Heart left ventricle (tissue), 16 donors: ENCODE data around the gene EFEMP2. TPM values are rescaled to one million over a fixed set of nuclear protein-coding genes. Genes with fewer than 3 reads are reported as not detected.

Experiments used
- ATAC-seq, 4 donors: fragments of 200-7000 bp; cut with Tn5 transposase; one replicate each; pipeline ENCODE4 v1.9.1; 2020 to 2022; ENCODE audit warnings: moderate library complexity in 4 of 4, mild to moderate bottlenecking in 3 of 4, moderate number of reproducible peaks in 1 of 4
- DNase-seq, 5 donors: peaks; one replicate each; pipeline ENCODE4 v3.0.0-alpha.2; 2020
- H3K27ac ChIP-seq, 12 donors: fragments of 200-600 bp; sonication (generic) in 4 of 12; one replicate each; pipeline versions ENCODE4 v1.5.0 to v1.8.0; 2016 to 2022; ENCODE audit warnings: mild to moderate bottlenecking in 2 of 12
- H3K27me3 ChIP-seq, 9 donors: fragments of 200-600 bp; sonication (generic) in 2 of 9; one replicate each; pipeline versions ENCODE4 v1.5.1 to v1.8.0; 2016 to 2022; ENCODE audit warnings: mild to moderate bottlenecking in 3 of 9
- H3K36me3 ChIP-seq, 9 donors: fragments of 200-600 bp; sonication (generic) in 2 of 9; one replicate each; pipeline versions ENCODE4 v1.5.0 to v1.8.0; 2018 to 2022; ENCODE audit warnings: mild to moderate bottlenecking in 2 of 9
- H3K4me1 ChIP-seq, 12 donors: fragments of 200-600 bp; sonication (generic) in 4 of 12; one replicate each; pipeline versions ENCODE4 v1.5.0 to v1.8.0; 2016 to 2022; ENCODE audit warnings: mild to moderate bottlenecking in 3 of 12
- H3K4me3 ChIP-seq, 12 donors: fragments of 200-600 bp; sonication (generic) in 4 of 12; one replicate each; pipeline versions ENCODE4 v1.5.0 to v1.8.0; 2017 to 2022; ENCODE audit warnings: mild to moderate bottlenecking in 9 of 12, moderate library complexity in 4 of 12
- H3K9me3 ChIP-seq, 12 donors: fragments of 200-600 bp; sonication (generic) in 4 of 12; one replicate each; pipeline versions ENCODE4 v1.5.0 to v1.8.0; 2016 to 2022; ENCODE audit warnings: mild to moderate bottlenecking in 1 of 12
- POLR2A ChIP-seq, 2 donors: fragments of 450-650 bp; IDR thresholded peaks; one replicate each; pipeline ENCODE4 v1.6.1; 2017; ENCODE audit warnings: antibody characterized with exemption in 2 of 2, mild to moderate bottlenecking in 2 of 2, moderate library complexity in 2 of 2
- WGBS, 4 donors: extraction: QIAGEN DNeasy Blood & Tissue Kit in 2 of 4; methylation state at CpG; one replicate each; pipeline versions ENCODE4 v1.1.5 to v1.1.7; 2013 to 2018; 5-methylcytosine and 5-hydroxymethylcytosine counted together
- intact Hi-C, 10 donors: fragments of 100-400 bp; cut with DNase I; formaldehyde crosslinking; loops; one replicate each; pipeline versions ENCODE4 v1.11.1 to v1.14.2; 2022
- polyA plus RNA-seq, 2 donors: library from polyadenylated mRNA; stranded (reverse); fragments of 200-250 nt; gene quantifications; one replicate each; pipeline ENCODE4 v1.2.3, GENCODE V29; 2013
- total RNA-seq, 9 donors: library from RNA; depleted of rRNA in 2 of 9; stranded (reverse); fragments of >200 nt in 2 of 9; fragmentation: NEBNext Ultra II Directional in 3 of 9; extraction: Animal tissue kit (Norgen Biotek cat#: 25700) in 3 of 9; gene quantifications; one replicate each; pipeline versions ENCODE4 v1.1.0 to v1.2.4, GENCODE V29; 2016 to 2023
- TF ChIP-seq, protein P1 (sequence below), 12 donors: fragments of 200-600 bp; sonication (generic) in 4 of 12; IDR thresholded peaks; one replicate each; pipeline versions ENCODE4 v1.5.0 to v1.8.0; 2018 to 2022; ENCODE audit warnings: antibody characterized with exemption in 12 of 12, mild to moderate bottlenecking in 5 of 12
- donor health status: ischemic (EF 13 %, LVEDD 7.1; RV severe dilation, severe dysfunction).
- donor health status: healthy with polysubstance abuse.
- donor health status: DM: no; HTN: yes; CAD: no.
- donor health status: DM: no; HTN: no; CAD: no.
- donor health status: ischemic (EF 25% LVEDD 6.9; RV normal size, moderate dysfunction).
- donor health status: ischemic (EF 25% LVEDD 5.7; RV mildly dilated, moderate dysfunction).
- donor health status: healthy.
- donor health status: DM: yes; HTN: yes; CAD: no.
- donor health status: ischemic (EF 35%, LVEDD 5.7; RV mildly dilated, moderate dysfunction).
- donor health status: nonischemic (EF 11% LVEDD 7.7; RV severe dilation, severe dysfunction).
- donor health status: DM: yes; HTN: yes; CAD: no.
- donor health status: PGD.
- donor health status: ischemic (EF 29% LVEDD 5.4; RV normal size, mild dysfunction).
- donor health status: nonischemic (EF 23%, LVEDD 6.1; RV moderate dilation, normal function).

Gene EFEMP2
- total and polyA plus RNA-seq, 11 donors = 43.6 to 123 (median 88.4) TPM

DNA sequence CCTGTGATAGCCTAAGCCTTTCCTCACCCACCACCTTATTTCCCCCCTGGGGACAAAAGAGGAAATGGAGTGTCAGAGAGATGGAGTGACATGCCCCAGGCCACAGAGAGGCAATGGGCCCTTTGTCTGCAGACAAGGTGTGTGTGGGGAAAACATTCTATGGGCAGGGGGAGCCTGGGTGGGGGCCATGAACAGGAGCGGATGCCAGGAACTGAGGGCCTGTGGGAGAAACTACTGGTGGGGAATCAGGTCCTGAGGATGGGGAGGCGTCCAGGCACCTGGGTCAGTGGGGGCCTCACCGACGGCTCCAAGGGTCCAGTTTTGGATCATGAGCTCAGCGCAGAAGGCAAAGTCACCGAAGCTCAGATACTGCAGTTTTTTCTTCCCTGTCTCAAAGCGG is 12.6 kb upstream of the EFEMP2 start:
- WGBS, 4 donors = 86 to 93% (median 90%) methylated on average over 7 of the region's 7 CpGs
- intact Hi-C loops = loop anchor here in 9 of 10 donors (2.0 to 10.0 kb wide), 4 partner anchors 77 to 117 kb away; partner anchors contain the start of genes BANF1 (in 2 of the 9), EIF1AD (in 2 of the 9) and SART1 (in 2 of the 9)
- peaks cover 0 to 54% (median 43%) of the 10 kb centered on the region in 9 donors for H3K36me3 ChIP-seq
- no peak for ATAC-seq
- peak in 1 of 5 donors; percentile 40 for DNase-seq
- peaks cover 5 to 45% (median 32%) of the 10 kb centered on the region in 12 donors for H3K4me1 ChIP-seq
- no peak overlapping the region for H3K4me3 ChIP-seq
- TF ChIP-seq, protein P1, sequence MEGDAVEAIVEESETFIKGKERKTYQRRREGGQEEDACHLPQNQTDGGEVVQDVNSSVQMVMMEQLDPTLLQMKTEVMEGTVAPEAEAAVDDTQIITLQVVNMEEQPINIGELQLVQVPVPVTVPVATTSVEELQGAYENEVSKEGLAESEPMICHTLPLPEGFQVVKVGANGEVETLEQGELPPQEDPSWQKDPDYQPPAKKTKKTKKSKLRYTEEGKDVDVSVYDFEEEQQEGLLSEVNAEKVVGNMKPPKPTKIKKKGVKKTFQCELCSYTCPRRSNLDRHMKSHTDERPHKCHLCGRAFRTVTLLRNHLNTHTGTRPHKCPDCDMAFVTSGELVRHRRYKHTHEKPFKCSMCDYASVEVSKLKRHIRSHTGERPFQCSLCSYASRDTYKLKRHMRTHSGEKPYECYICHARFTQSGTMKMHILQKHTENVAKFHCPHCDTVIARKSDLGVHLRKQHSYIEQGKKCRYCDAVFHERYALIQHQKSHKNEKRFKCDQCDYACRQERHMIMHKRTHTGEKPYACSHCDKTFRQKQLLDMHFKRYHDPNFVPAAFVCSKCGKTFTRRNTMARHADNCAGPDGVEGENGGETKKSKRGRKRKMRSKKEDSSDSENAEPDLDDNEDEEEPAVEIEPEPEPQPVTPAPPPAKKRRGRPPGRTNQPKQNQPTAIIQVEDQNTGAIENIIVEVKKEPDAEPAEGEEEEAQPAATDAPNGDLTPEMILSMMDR (IDR thresholded peaks at IDR 0.05) = no peak
- TF ChIP-seq POLR2A (IDR thresholded peaks at IDR 0.05) = no peak
- peak overlapping the region in 3 of 12 donors; percentile 17 to 42 (median 37) for H3K27ac ChIP-seq
- H3K27me3 ChIP-seq = no peaks in the 10 kb centered on the region
- H3K9me3 ChIP-seq = no peaks in the 10 kb centered on the region

DNA sequence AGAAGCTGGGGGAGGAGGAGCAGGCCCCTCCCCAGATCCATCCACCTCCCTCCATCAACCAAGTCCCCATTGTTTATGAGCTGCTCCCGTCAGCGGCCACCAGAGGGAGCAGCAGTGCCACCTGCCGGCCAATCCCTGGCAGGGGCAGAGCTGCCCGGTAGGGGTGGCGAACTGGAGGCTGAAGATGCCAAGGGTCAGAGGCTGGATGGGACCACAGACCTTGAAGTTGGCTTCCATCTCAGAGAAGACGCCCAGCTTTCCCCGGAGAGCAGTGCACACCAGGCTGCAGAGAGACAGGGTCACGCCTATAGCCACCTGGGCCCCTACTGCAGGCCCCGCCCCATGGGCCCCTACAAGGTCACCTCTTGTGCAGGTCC is 12.1 kb upstream of the EFEMP2 start:
- ATAC-seq (peak in 3 of 4 donors; percentile 19 to 40 (median 27)), DNase-seq (peak; percentile 76 to 88 (median 77))
- H3K27ac ChIP-seq = peak overlapping the region in 3 of 12 donors; percentile 17 to 42 (median 37)
- intact Hi-C loops = loop anchor here (2.0 to 10.0 kb wide), 6 partner anchors 38 to 118 kb away; partner anchors contain the start of genes BANF1 (in 2 of the 10), EIF1AD (in 2 of the 10) and SART1 (in 2 of the 10)
- H3K4me3 ChIP-seq = no peak overlapping the region
- TF ChIP-seq POLR2A (IDR thresholded peaks at IDR 0.05) = no peak
- TF ChIP-seq, protein P1 (IDR thresholded peaks at IDR 0.05) = peak; percentile 96 to 100 (median 99)
- no peaks in the 10 kb centered on the region for H3K9me3 ChIP-seq
- H3K36me3 ChIP-seq = peaks cover 0 to 54% (median 43%) of the 10 kb centered on the region in 9 donors
- H3K4me1 ChIP-seq = peaks cover 5 to 43% (median 28%) of the 10 kb centered on the region in 12 donors
- H3K27me3 ChIP-seq = no peaks in the 10 kb centered on the region
- WGBS, 4 donors = 23 to 100% (median 25%) methylated on average over 1 to 9 of the region's 9 CpGs

DNA sequence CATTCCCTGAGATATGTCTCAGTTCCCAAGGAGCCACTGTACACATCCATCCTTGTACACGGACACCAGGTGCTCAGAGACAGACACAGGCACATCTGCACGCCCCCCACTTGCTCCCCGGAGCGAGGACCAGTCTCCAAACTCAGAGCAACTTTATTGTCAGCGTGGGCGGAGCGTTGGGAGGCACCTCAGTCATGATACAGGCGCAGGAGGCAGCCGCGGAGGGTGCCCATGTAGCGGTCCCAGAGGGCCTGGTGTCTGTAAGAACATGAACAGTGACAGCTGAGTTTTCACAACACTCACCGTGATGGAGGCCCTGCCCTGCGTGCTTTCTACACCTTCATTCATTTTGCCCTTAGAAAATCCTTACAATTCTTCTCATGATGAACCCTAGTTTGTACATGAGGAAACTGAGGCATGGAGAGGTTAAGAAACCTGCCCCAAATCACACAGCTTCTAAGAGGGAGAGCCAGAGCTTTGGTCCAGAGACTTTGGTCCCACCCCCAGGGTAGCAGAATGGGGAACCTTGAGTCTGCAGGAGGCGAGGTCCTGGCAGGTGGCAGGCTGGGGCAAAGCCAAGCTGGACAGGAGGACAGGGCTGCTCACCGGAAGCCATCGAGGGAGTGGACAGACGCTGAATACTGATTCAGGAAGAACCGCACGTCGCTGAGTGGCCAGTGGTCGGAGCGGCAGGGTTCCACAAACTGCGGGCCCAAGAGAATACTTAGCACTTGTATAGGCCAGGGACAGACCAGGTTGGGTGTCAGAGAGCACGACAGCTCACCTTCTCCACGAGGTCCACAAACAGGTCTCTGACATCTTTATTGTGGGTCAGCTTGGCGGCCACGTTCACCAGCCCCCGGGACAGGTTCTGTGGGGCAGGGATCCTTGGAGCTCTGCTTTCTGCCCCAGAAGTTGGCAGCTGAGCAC is 11.5 kb upstream of the EFEMP2 start:
- no peaks in the 10 kb centered on the region for H3K9me3 ChIP-seq
- DNase-seq (peak in 1 of 5 donors; percentile 48), ATAC-seq (no peak)
- H3K27me3 ChIP-seq = no peaks in the 10 kb centered on the region
- TF ChIP-seq, protein P1 (IDR thresholded peaks at IDR 0.05) = no peak
- no peak for TF ChIP-seq POLR2A (IDR thresholded peaks at IDR 0.05)
- H3K36me3 ChIP-seq = peaks cover 0 to 54% (median 43%) of the 10 kb centered on the region in 9 donors
- intact Hi-C loops = loop anchor here (2.0 to 10.0 kb wide), 4 partner anchors 38 to 105 kb away; no protein-coding TSS in a partner anchor
- H3K27ac ChIP-seq = peak overlapping the region in 1 of 12 donors; percentile 17
- WGBS, 4 donors = 79 to 83% (median 81%) methylated on average over 28 of the region's 28 CpGs
- H3K4me1 ChIP-seq = peaks cover 5 to 39% (median 21%) of the 10 kb centered on the region in 12 donors
- H3K4me3 ChIP-seq = no peak overlapping the region
